Activated CD8-positive, alpha-beta memory T cell treated with anti-CD3 and anti-CD28 coated beads, Interleukin-2, amount 50 U/mL, for 1 hour (primary cell): ENCODE results near the gene KLHL2.
"Not testable (repeated sequence)": the region's sequence is repeated elsewhere in the genome, so short reads cannot be mapped to it uniquely, and the experiment has no call there.

Experiments used
- DNase-seq: peaks from one replicate; pipeline ENCODE4 v3.0.0-alpha.2; 2020; ENCODE audit errors: extremely low read depth

Gene KLHL2

GRCh38 chr4:165203541-165204461, 3.6 kb upstream of the KLHL2 start:
- no peak for DNase-seq

- DNase-seq, result no peak
Observed at GRCh38 chr4:165204462-165204830, 2.9 kb upstream of the KLHL2 start.

GRCh38 chr4:165207016-165207430, 338 bp upstream of the KLHL2 start:
- no peak for DNase-seq

DNA sequence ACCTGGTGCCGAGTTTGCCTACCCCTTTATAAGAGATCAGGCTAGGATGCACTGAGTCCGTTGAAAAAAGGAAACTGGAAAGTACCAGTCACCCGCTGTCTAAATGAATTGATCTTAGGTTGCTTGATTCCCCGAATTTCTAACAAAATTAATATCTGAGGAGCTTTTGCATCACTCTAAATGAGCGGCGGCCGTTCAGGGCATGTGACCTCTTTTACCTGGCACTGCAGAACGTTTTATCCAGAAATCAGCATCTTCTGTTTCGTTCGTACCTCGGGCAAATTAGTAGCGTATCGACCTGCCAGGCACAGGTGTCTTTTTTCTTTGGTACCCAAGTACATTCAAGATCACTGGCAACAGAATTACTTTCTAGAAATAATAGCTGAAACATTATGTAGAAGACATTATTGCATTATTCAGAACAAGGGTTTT, 876 bp downstream of the KLHL2 start:
- no peak for DNase-seq

DNA sequence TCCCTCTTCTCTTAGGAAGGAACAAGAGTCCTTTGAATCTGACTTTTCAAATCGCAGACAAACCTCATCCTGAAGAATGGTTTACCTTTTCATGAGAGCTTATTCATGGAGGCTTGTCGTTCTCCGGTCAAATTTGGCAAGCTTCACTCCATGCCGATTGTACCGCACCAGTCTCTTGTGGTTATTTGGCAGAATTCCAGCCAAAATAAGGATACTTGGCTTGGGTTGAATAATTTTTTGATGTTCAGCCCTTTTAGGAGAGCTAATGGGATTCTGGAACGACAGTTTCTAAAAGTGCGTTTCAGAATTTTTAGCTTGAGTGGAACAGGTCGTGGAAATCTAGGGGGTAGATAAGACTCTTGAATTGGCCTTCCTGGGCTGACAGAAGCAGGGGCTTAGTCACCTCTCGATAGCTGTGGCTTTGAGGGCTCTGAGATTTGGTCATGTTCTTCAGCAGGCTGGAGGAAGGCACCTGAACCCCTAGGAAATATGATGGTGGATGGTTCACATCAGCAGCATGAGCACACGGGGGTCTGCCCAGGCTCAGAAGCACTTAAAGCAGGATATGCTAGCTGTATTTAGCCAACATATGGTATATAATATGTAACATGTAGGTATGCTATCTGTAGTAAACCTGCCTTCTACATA, 1.5 kb downstream of the KLHL2 start:
- DNase-seq, result no peak

DNA sequence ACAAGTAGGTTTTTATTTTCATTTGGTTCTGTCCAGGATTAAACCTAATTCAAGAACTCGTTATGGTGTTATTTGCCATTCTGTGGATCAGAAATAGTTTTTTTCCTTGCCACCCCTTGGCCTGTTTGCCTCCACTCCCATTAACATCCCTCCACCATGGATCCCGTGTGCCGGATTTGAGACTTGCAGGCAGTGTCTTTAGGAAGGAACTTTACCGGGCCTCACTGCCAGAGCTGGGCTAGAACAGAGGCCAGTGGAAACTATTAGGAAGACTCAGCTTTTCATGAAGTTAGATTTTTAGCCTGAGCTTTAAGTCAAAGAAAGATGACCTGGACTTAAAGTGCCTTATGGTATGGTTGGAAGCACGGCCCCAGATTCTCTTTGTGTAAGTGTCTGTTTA, 2.4 kb downstream of the KLHL2 start:
- DNase-seq, result no peak

DNA sequence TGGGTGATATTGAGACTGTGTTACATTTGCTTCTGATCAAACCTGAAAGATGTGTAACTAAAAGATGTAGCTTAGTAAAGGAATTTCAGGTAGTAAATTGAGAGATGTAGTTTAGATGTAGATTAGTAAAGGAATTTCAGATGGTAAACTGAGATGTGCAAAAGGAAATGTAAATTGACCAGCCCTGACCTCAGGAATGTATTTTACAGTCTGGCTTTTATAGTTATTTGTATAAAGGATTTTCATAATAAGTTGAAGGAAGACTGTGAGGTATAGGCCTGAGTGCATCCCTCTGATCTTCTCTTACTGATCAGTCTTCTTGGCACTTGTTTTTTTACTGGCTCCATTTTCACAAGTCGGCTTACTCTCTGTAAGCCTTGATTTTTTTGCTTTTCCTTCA, 3.2 kb downstream of the KLHL2 start:
- no peak for DNase-seq

DNA sequence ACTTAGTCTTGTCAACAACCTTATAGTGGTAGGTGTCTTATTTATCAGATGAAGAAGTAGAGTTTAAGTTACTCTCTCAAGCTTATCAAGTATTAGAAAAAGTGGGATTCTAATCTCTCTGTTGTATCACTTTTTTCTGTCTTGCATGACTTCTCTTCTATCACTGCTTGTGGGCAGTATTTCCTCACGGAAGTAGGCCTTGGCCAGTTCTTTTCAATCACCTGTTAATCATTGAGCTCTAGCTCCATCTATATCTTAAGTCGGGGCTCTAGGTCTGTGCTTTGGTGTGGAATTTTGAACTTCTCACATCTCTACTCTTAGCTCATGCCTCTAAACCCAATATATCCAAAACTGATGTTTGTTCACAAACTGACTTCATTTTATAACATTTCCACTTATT, 5.3 kb downstream of the KLHL2 start:
- not testable (repeated sequence) for DNase-seq

DNA sequence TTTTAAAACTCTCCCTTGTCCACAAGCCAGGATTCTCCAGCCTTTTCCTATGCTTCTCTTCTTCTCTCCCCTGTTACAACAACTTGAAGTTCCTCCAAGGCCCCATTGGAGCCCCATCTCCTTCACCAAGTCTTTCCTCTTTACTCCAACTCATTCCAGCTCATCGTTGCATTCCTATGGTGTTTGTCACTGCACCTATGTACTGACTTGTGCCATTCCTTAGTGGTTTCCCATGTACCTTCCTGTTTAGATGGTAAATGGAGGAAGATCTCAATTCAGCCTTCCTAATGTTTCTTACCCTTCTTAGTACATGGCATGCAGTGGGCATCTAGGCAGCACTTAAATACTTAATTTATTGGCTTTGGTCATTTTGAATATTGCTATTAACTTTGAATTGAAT, 6.0 kb downstream of the KLHL2 start:
- not testable (repeated sequence) for DNase-seq

DNA sequence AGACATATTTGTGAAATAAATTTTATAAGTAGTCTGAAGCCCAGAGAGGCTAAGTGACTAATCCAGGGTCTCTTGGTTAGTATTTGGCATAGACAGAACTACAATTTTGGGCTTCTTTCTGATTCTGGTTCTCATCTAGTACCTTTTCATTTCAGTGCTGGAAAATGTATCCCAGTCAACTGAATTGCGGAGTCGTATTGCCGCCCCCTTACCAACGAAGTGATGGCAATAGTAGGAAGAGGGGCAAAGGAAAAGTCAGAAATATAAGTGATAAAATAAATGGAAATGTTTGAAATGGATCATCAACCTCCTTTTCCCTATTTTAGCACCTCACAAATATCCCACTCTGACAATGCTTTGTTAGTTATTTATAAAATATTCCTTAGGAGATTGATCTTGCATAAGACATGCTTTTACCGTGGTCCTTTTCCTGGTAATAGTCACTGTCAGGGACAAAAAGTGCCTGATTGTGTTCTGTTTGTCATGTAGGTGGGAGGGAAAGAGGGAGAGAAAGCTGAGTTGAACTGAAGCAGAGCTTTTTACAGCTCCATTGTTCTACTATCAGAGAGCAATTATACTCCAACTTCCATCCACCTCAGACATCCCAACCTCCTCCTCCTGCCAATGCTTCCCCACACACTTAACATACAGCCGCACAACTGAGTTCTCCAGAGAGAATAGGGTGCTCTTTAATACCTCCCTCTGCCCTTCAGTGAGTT, 6.8 kb downstream of the KLHL2 start:
- not testable (repeated sequence) for DNase-seq

DNA sequence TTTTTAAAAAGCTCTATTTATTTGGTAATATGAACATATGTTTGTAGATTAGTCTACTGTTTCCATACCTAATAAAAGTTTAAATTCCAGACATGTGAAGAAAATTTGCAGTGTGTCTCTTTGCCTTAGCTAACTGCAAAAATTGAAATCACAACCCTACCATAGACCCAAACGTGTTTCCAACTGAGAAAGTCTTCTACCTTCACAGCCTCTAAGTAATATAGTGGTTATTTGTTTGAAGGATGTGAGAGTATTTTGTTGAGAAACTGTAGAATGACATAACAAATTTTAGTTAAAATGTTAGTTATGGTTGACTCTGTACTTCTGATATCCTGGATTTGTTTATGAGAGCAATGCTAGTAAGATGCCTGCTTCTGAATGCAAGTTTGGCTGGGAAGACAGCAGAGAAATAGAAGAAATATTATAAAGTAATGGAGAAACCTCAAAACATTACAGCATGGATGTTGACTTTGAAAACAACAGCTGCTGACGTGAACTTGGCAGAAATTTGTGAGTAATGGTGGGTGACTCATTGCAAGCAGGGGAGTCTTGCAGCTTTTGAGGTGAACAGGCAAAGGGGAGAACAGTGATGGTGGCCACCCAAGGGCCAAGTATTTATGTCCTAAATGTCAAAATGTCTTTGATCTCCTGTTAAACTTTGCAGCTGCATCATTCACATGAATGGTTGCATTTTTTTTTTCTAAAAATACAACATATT, 7.8 kb downstream of the KLHL2 start:
- not testable (repeated sequence) for DNase-seq

DNA sequence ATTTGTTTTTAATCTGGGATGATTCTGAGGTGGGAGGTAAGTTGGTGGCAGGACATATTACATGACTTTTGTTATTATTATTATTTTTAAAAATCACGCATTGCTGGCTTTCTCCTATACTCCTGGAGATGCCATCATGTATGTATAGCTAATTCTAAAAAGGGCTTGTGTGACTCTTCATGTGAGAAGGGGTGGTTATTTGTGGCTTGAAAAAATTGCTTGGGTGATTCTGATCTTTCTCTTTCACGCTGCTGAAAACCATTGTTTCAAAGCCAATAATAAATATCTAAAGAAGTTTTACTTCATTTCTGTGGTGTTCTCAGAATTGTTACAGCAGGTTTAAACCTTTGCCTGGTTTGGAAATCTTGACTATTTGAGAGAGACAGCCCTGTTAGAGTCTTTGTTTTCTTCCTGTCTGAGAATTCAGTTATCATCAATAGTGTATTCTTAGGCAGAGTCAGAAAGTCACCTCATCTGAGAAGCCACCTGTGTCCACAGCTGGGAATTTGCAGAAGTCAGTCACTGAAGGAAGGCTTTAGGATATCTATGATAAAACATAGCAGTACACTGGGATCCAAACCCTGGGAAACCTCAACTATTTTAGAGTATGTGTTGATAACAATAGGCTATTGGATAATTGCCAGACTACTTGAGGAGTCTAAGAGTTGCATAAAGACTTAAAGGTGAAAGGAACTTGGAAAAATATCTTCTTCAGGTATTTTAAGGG, 8.6 kb downstream of the KLHL2 start:
- not testable (repeated sequence) for DNase-seq

DNA sequence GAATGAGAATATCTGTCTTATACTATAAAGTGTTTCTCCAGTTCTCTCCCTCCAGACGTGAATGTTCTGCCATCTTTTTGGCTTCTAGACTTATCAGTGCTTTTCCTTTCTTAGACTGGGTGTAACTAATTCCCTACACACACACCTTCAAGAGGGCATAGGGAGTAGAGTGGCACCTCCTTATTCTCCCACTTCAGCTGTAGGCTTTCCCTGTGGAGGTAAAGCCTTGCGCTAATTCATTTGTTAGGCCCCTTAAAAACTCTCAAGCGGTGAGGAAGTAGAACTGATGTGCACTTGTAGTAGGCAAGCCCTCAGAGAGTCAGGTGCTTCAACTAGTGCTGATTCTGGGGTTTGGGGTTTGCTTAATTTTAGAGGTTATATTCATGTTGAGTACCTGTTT, 10.0 kb downstream of the KLHL2 start:
- no peak for DNase-seq

- DNase-seq, result not testable (repeated sequence)
Observed at GRCh38 chr4:165221306-165221705, 13.9 kb downstream of the KLHL2 start.

DNA sequence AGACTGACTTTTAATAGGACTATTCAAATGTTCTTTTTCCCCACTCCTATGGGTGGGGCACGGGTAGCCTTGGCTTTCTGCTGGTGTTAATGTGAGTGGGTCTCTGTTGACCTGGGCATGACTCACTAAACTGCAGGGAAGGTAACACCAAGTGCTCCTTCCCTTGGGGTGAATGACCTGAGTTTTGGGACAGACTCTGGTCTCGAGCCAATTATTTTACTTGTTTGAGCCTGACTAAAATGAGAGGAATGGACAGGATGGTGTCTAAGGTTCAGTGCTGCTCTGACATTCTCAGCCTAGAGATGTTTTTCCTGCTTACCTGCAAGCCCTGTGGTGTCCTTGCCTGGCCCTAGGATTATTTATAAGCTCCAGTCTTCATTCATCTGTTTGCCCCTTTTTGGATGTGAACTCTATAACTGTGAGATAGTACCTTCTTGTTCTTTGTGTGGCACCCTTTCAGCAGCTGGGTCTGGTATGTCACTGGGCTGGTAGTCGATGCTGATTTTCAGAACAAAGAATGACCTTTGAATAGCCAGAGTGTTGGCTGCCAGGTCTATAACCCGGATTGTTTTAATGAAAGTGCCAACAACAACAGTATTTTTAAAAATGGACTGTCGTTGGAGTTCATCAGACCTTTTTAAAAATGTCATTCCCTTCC, 14.8 kb downstream of the KLHL2 start:
- not testable (repeated sequence) for DNase-seq

GRCh38 chr4:165222651-165222994, 15.3 kb downstream of the KLHL2 start:
- no peak for DNase-seq

GRCh38 chr4:165227401-165227800, 20.0 kb downstream of the KLHL2 start:
- DNase-seq, result not testable (repeated sequence)

- DNase-seq, result not testable (repeated sequence)
Observed at GRCh38 chr4:165229490-165230200, 22.3 kb downstream of the KLHL2 start.

DNA sequence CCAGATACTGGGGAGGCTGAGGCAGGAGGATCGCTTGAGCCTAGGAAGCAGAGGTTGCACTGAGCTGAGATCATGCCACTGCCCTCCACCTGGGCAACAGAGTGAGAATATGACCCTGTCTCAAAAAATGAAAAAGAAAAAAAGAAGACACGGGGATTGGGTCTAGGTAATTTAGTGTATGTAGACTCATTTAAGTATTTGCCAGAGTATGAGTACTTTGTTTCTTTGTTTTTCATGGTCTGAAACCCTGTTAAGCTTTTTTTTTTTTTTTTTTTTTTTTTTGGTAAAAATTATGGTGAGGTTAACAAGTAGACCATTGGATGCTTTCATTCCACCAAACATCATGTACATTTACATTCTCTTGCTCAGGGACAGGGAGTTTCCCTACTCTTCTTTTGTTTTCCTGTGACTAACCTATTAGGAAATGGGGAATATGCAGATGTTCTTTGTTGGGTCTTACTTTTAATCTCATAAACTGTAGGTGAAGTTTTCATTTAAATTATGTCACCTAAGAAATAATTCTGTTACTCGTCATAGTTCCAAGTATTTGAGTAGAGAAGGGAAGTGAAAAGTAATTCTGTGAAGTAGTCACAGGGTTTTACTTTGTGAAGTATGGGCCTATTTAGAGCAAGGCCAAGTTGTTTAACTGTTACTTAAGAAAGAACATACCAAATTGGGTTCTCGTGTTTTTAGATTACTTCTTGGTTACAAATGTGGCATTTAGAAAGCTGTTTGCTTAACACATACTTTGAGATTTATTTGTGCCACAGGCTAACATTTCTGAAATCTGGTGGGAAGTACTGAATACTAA, 25.5 kb downstream of the KLHL2 start:
- not testable (repeated sequence) for DNase-seq
